ENCODE measurements around the gene MRPS10. TPM values are rescaled to one million over a fixed set of nuclear protein-coding genes. Genes with fewer than 3 reads are reported as not detected.

MRPS10 gene
- total RNA-seq, 1 experiment from 2014 or later: 67.6 TPM

DNA sequence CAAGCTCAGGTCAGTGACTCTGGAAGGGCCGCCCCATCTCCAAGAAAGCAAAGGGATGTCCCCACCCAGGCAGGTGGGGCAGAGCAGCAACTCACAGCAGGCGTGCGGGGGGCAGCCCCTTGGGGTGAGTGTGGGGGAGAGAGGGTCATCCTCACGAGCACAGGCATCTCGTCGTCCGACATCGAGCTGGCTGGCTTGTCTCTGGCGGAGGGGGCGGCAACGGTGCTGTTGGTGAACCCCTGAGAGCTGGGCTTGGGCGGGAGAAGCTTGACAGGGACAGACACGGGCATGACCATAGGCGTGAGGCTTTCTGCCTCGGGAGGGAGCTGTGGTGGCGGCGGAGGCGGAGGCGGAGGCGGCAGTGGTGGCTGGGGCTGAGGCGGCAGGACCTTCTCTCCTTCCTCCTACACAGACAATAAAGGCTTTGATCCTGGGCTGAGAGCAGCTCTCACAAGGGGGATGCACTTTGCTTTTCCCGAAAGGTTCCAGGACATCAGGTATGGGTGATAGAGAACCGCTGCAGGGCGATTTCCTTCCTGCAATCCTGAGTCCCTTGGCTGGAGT is 45.6 kb upstream of the MRPS10 start:
- in situ Hi-C loops (cut with HindIII; ENCODE audit: low pct_unique_long_range_greater_than_20kb, low sequenced_read_pairs): no loop called here

DNA sequence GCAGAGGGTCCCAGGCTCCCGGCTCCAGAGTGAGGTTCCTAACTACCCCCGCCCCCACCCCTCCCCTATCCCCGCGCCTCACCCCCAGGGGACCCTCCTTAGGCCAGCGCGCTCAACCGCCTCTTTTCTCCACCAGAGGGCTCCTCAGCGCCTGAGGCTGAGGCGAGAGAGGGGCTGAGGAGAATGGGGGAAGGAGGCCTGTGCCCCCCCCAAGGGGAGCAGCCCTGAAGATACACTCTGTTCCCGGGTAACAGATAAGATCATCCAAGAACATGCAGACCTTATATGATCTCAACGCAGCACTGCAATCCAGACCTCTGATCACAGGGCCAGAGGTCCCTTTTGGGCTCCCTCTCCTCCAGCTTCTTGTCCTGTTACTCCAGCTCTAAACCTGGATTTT is 43.3 kb upstream of the MRPS10 start:
- intact Hi-C loops (cut with micrococcal nuclease; ENCODE audit: unreplicated experiment): no loop called here
- Histone ChIP-seq H3K27ac (ENCODE audit: low read length) (peak overlapping the region; percentile 52), H3K4me1 (ENCODE audit: control insufficient read depth, insufficient read depth, low read length) (peaks cover 9% of the 10 kb centered on the region), H3K4me3 (ENCODE audit: low read depth in 2 of 2, low read length in 2 of 2) (no peak overlapping the region), H3K36me3 (ENCODE audit: control insufficient read depth, insufficient read depth, low read length) (peaks cover 2% of the 10 kb centered on the region), H3K9me3 (ENCODE audit: control insufficient read depth, insufficient read depth, low read depth, low read length) (no peaks in the 10 kb centered on the region), H3K27me3 (ENCODE audit: control insufficient read depth, insufficient read depth, low read length) (no peaks in the 10 kb centered on the region)
- ChIA-PET CTCF (interaction anchor here (0.5 to 2.8 kb wide), 3 partner anchors 188 to 391 kb away, joined by 3 to 16 read pairs (median 4); no protein-coding TSS in a partner anchor), POLR2A (no interaction called here)
- BruUV-seq (replicated peaks): no TSS peak
- DNase-seq (ENCODE audit: low read depth, low spot score) (no peak), ATAC-seq (peak; percentile 73)
- TF ChIP-seq SIN3A (IDR thresholded peaks at IDR 0.05; ENCODE audit: borderline replicate concordance, insufficient read depth, low read depth, low read length): no peak
- TF ChIP-seq, protein P1, sequence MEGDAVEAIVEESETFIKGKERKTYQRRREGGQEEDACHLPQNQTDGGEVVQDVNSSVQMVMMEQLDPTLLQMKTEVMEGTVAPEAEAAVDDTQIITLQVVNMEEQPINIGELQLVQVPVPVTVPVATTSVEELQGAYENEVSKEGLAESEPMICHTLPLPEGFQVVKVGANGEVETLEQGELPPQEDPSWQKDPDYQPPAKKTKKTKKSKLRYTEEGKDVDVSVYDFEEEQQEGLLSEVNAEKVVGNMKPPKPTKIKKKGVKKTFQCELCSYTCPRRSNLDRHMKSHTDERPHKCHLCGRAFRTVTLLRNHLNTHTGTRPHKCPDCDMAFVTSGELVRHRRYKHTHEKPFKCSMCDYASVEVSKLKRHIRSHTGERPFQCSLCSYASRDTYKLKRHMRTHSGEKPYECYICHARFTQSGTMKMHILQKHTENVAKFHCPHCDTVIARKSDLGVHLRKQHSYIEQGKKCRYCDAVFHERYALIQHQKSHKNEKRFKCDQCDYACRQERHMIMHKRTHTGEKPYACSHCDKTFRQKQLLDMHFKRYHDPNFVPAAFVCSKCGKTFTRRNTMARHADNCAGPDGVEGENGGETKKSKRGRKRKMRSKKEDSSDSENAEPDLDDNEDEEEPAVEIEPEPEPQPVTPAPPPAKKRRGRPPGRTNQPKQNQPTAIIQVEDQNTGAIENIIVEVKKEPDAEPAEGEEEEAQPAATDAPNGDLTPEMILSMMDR (IDR thresholded peaks at IDR 0.05): peak; percentile 84
- in situ Hi-C loops (cut with HindIII; ENCODE audit: low pct_unique_long_range_greater_than_20kb, low sequenced_read_pairs): no loop called here

More for the DNA sequence above, 45.6 kb upstream of the MRPS10 start:
- H3K27ac ChIP-seq (ENCODE audit: low read length): no peak overlapping the region
- no peak overlapping the region for H3K4me3 ChIP-seq (ENCODE audit: low read depth in 2 of 2, low read length in 2 of 2)
- no peaks in the 10 kb centered on the region for H3K27me3 ChIP-seq (ENCODE audit: control insufficient read depth, insufficient read depth, low read length)
- ChIA-PET CTCF (no interaction called here), POLR2A (no interaction called here)
- no peaks in the 10 kb centered on the region for H3K9me3 ChIP-seq (ENCODE audit: control insufficient read depth, insufficient read depth, low read depth, low read length)
- BruUV-seq (replicated peaks): no TSS peak
- no peak for DNase-seq (ENCODE audit: low read depth, low spot score)
- ATAC-seq: no peak
- intact Hi-C loops (cut with micrococcal nuclease; ENCODE audit: unreplicated experiment): no loop called here
- no peaks in the 10 kb centered on the region; the same call in none of the 2 replicates for H3K36me3 ChIP-seq (ENCODE audit: control insufficient read depth, insufficient read depth, low read length)
- TF ChIP-seq POLR2AphosphoS5 (IDR thresholded peaks at IDR 0.05; ENCODE audit: low read depth, low read length) (no peak), SIN3A (IDR thresholded peaks at IDR 0.05; ENCODE audit: borderline replicate concordance, insufficient read depth, low read depth, low read length) (no peak), TCF7L2 (IDR thresholded peaks at IDR 0.05; ENCODE audit: low read depth, low read length) (no peak)
- TF ChIP-seq, protein P1 (IDR thresholded peaks at IDR 0.05): no peak
- TF ChIP-seq, protein P2, sequence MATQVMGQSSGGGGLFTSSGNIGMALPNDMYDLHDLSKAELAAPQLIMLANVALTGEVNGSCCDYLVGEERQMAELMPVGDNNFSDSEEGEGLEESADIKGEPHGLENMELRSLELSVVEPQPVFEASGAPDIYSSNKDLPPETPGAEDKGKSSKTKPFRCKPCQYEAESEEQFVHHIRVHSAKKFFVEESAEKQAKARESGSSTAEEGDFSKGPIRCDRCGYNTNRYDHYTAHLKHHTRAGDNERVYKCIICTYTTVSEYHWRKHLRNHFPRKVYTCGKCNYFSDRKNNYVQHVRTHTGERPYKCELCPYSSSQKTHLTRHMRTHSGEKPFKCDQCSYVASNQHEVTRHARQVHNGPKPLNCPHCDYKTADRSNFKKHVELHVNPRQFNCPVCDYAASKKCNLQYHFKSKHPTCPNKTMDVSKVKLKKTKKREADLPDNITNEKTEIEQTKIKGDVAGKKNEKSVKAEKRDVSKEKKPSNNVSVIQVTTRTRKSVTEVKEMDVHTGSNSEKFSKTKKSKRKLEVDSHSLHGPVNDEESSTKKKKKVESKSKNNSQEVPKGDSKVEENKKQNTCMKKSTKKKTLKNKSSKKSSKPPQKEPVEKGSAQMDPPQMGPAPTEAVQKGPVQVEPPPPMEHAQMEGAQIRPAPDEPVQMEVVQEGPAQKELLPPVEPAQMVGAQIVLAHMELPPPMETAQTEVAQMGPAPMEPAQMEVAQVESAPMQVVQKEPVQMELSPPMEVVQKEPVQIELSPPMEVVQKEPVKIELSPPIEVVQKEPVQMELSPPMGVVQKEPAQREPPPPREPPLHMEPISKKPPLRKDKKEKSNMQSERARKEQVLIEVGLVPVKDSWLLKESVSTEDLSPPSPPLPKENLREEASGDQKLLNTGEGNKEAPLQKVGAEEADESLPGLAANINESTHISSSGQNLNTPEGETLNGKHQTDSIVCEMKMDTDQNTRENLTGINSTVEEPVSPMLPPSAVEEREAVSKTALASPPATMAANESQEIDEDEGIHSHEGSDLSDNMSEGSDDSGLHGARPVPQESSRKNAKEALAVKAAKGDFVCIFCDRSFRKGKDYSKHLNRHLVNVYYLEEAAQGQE (IDR thresholded peaks at IDR 0.05; ENCODE audit: insufficient read depth in 1 of 2, low read depth in 2 of 2, low read length in 1 of 2): no peak
- peaks cover 9% of the 10 kb centered on the region for H3K4me1 ChIP-seq (ENCODE audit: control insufficient read depth, insufficient read depth, low read length)

All from Panc1 (cell line).